DMS153 treated with DMSO at 0.1 percent for 48 hours (cell line): ENCODE data around the gene ARSA.
"Not testable (repeated sequence)": the region's sequence is repeated elsewhere in the genome, so short reads cannot be mapped to it uniquely, and the experiment has no call there.

Source experiments
- DNase-seq: peaks from one replicate; lab custom pipeline; 2025; ENCODE audit not compliant: unreplicated experiment; lab: John Stamatoyannopoulos, UW

ARSA gene

DNA sequence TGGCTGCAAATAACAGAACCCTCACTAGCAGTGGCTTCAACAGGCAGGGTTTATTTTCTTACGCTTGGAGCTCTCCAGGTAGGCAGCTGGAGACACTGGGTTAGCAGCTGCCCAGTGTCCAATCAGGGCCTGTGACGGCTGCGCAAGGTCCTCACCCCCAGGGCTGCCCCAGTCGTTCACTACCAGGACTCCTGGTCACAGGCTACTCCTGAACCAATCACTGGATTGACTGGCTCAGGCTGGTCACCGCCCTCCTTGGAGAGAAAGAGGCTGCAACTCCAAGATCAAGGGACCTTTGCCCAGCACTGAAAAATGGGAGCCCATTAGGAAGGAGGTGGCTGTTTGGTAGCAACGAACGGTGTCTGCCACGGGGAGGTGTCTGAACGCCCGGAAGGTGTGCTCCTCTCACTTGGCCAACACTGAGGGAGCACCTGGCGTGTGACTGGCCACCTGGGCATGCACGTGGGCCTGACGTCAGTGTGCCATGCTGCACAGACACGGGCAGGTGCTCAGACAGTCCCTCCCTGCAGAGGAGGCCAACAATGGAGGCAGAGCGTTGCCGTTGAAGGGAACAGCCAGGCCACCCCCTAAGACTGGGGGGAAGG is 5.1 kb downstream of the ARSA start:
- peak; percentile 76 for DNase-seq

DNA sequence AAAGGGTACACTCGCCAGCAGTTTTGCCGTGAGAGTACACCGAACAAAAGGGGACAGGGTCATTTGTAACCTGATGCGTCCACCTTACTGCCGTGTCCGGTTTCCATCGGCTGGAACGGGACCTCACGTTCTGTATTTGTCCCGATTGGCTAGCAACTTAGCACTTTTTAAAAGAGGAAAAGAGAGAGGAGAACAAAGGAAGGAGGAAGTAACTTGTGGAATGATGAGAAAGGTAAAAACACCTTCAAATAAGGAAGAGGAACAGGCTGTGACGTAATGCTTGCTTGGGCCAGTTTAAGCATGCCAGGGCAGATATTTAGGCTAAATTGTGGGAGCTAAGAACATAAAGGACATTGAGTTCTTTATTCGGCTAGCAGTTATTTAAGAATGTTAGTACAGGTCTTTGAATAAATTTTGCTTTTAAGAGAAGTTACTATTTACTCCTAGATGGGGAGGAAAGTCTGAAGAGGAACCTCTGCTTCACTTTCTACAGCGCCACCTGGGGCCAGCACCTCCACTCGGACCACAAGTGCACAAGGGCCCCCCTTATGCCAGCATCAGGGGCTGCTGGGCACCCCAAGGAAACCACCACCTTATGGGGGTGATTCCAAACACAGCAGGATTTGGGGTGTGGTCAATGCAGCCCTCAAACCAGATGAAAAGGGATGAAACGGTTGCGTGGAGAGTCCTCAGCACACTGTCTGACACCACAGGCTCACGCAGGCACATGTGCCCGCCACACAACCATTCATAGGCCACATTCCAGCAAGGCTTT is 5.8 kb downstream of the ARSA start:
- DNase-seq, result peak; percentile 27

DNA sequence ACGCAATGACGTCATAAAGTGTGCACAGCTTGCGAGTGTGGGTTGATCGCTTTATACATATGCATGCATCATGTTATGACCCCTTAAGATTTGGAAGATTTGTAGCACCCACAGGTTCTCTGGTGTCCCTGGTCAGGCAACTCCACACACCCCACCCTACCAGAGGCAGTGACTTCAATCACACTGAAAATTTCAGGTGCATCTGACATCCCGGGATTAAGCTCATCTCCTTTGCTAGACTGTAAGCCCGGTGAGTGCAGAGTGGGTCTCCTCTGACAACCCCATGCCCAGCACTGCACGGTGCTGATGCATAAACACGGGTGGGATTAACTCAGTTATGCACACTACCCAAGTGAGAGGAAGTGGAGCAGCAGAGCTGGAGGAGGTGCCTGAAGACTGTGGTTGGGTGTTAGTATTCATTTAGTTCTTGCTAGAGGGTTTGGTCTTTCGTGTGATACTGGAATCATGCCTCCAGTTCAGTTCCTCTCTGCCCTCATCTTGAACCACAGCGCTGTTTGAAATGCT is 6.5 kb downstream of the ARSA start:
- no peak for DNase-seq

DNA sequence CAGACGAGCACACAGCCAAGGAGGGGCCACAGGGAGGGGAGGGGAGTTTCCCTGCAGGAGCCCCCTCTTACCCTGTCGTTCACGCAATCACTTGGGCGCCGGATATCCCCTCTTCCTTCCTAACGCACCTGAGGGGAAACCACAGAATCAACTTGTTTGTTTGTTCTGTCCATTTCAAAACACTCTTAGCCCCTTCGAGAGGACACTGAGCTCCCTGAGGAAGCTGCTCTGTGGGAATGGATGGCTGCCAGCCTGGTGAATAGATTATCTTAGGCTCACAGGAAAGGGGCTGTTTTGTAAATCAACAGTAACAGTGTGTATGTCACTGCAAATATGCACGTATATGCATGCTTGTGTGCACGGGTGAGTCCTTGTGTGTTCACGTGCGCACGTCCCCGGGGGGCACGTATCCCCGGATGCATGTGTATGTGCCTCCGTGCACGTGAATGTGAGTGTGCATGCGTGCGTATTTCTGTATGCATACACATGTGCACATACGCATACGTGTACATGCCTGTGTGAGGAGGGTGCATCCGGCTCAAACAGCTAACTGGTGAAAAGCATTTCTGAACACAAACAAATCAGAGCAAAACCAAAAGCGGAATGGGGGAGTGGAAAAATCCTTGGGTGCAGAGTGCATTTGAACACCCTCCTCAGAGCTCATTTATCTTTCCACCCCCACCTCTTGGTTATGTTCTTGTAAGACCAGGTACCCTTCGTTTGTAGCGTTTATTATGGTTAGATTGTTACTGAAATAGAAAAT is 7.2 kb downstream of the ARSA start:
- peak; percentile 54 for DNase-seq

DNA sequence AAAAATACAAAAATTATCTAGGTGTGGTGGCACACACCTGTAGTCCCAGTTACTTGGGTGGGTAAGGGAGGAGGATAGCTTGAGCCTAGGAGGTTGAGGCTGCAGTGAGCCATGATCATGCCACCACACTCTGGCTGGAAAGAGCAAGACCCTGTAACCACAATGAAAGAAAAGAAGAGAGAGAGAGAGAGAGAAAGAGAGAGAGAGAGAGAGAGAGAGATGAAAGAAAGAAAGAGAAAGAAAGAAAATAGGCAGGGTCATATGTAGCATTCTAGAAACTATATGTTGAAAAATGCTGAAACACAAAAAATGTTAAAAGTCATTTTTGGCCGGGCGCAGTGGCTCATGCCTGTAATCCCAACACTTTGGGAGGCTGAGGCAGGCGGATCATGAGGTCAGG is 13.7 kb downstream of the ARSA start:
- DNase-seq, result not testable (repeated sequence)

DNA sequence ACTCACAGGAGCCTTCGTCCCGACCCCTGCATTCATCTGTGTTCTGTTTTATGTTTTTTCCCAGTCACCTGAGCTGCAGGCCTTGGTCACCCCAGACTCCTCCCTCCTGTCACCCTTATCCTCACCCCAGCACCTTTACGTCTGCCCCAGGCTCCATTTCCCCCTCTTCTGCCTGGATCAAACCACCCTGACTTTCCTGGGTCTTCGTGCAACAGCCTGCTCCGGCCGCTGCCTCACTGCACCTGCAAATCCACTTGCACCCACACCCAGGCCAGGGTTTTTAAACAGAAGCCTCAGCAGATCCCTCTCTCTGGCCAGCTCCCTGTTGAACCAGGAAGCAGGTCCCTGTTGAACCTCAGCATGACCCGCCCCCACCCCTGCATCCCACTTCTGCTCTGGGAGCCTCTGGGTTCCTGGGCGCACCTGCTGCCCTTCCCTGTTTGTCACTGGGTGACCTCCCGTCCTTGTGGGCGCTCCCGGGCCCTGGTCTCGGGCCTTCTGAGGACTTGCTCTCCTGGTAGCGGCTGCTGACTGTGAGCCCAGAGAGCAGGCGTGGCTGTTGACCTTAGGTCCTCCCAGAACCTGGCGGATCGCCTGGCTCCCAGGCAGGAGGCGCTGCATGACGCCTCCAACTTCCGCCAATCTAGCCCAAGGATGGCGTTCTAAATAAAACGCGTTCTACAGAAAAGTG is 14.5 kb downstream of the ARSA start:
- peak; percentile 73 for DNase-seq

DNA sequence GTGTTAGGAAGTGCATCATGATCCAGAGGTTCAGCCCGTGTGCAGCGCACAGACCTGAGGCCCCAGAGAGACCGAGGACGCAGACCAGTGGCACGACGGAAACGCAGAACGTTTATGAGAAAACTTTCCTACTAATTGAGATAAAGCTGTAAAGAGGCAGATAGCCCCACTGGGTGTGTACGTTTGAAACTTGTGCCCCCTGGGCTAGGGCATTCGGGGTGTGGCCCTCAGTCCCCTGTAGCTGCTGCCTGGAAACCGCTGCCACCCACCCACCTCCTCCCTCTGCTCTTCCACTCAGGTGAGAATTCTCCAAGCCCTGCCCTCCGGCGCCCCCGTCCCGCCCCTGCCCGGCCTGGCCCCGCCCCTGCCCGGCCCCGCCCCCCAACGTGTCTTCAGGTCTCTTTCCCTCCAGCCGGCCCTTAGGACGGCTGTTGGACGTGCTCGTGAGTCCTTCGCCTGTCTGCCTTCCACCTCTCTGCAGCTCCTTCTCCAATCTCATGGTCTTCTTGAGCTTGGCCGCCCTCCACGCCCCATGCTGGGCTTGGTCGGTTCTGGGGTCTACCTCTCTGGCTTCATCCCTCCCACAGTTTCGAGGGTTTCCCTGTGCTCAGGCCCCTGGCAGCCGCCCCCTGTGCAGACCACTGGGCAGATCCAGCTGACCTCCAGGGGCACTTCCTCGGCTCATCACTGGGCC is 15.3 kb downstream of the ARSA start:
- peak; percentile 28 for DNase-seq

DNA sequence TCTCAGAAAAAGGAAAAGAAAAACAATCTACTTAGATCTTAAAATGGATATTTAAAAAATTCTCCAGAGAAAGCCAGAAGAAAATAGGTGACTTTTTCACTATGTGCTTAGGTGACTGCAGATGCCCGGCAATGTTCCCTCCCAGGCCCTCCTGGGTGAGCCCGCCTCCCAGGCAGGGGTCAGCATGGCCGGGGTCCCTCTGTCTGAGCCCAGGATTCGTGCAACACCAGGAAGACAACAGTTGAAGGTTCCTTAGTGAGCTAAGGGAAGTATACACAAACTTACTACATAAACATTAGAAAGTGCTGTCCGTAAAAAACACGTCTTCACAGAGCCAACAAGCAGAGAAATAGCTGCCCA is 15.8 kb downstream of the ARSA start:
- DNase-seq, result no peak

DNA sequence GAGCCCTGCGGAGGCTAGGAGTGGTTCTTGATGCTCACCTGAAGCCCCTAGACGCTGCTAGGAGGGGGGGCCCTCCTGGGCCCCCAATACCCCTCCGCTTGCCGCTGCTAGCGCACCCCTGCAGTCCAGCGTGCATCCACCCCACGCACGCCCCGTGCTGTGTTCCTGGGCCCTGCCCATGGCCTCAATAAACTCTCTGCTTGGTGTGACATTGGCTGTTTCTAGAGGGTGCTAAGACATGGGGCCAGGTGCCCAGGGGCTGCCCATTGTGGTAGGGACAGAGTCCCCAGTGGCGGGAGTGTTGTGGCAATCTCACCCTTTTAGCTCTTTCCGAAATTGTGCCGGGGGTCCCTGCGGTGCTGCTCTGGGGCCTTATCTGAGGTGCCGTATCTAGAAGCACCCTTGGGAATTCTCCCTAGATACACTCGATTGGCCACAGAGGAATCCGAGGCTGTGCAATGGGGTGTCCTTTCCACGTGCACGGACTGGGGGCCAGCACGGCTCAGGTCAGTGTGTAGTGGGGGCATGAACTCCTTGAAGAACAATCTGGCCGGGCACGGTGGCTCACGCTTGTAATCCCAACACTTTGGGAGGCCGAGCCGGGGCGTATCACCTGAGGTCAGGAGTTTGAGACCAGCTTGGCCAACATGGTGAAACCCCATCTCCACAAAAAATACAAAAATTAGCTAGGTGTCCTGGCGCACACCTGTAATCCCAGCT is 16.5 kb downstream of the ARSA start:
- no peak for DNase-seq

DNA sequence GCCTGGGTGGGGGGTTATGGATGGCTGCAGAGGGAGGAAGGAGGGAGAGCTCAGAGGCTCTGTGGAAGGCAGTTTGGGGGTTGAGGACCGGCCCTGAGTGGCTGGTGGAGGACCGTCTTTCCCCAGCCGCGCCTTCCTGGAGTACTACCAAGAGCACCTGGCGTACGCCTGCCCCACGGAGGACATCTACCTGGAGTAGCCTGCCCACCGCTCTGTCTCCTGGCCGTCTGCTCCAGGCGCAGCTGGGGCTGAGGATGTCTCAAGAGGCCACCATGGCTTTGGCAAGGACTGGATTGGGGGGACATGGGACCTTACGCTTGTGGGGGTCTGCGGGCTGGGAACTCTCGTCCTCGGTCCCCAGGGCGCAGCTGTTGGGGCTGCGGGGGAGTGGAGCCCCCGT is 17.4 kb downstream of the ARSA start:
- no peak for DNase-seq

DNA sequence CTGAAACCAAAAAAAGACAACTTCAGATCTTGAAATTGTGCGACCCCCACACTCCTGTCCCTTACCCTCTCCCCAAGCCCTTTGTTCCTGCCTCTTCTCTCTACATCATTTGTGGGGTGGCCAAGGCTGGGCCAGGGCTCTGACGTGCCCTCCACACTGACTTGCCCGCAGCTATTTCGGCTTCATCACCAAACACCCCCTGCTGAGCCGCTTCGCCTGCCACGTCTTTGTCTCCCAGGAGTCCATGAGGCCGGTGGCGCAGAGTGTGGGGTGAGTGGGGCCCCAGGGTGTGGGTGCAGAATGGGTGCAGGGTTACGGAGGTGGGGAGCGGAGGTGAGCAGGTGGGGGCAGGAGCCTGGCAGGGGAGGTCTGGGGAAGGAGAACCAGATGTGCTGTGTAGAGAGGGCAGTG is 17.9 kb downstream of the ARSA start:
- DNase-seq, result no peak

DNA sequence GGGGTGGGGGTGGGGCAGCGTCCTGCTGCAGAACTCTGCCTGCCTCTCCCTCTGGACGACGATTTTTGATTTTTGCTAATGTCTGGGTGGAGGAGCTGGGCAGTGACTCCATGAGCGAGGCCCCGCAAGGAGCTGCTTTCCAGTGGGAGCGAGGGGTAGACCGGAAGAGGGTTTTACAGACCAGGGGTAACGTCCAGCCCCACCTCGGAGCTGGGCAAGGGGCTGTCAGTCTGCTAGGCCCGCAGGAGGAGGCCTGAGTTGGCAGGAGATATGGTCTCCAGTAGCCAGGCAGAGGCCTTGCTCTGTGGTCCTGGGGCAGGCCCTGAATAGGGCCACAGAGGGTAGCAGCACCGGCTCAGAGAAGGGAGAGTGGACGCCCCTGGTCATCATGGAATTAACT is 18.4 kb downstream of the ARSA start:
- DNase-seq, result no peak

DNA sequence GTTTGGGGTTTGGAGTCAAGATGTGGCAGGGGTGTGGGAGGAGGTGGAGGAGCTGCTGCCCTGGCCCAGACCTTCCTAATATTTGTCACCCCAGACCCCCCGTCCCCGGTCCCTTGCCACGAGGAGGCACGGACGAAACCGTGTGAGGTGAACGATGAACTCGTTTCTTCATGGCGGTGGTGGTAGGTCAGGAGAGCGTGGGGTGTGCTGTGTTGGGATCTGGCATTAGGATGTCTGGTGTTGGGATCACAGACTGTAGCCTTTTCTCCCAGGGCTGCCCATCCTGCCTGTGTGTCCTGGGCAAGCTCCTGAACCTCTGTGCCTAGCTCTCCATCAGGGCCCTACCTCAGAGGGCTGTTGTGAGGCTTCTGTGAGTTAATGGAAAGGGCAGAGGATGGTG is 19.0 kb downstream of the ARSA start:
- DNase-seq, result no peak

DNA sequence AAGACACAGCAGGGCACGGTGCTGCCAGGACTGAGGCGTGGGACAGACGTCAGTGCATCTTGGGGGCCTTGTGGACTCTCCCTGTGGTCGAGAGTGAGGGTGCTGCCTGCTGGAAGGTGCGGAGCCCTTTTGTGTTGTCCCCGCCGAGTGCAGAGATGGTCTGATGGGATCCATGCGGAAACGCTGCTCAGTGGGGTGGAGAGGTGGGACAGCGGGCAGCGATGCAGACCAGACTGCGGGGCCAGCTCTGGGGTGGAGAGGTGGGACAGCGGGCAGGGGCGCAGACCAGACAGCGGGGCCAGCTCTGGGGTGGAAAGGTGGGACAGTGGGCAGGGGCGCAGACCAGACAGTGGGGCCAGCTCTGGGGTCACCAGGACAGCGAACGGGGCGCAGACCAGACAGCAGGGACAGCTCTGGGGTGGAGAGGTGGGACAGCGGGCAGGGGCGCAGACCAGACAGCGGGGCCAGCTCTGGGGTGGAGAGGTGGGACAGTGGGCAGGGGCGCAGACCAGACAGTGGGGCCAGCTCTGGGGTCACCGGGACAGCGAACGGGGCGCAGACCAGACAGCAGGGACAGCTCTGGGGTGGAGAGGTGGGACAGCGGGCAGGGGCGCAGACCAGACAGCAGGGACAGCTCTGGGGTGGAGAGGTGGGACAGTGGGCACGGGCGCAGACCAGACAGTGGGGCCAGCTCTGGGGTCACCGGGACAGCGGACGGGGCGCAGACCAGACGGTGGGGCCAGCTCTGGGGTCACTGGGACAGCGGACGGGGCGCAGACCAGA is 19.7 kb downstream of the ARSA start:
- DNase-seq, result not testable (repeated sequence)

DNA sequence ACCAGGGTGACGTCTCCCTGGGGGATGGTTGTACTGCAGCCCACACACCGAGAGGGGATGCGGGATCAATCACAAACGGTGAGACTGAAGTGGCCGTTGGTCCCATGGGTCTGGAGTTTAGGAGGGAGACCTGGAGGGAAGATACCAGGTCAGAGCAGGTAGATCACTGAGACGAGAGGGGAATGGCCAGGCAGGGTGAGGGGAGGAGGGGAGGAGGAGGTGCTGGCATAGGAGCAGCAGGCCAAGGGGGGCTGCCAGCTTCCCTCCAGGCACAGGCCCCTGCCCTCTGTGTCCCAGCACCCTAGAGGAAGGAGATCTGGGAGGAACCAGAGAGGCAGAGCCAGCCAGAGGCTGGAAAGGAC is 20.3 kb downstream of the ARSA start:
- DNase-seq, result no peak

DNA sequence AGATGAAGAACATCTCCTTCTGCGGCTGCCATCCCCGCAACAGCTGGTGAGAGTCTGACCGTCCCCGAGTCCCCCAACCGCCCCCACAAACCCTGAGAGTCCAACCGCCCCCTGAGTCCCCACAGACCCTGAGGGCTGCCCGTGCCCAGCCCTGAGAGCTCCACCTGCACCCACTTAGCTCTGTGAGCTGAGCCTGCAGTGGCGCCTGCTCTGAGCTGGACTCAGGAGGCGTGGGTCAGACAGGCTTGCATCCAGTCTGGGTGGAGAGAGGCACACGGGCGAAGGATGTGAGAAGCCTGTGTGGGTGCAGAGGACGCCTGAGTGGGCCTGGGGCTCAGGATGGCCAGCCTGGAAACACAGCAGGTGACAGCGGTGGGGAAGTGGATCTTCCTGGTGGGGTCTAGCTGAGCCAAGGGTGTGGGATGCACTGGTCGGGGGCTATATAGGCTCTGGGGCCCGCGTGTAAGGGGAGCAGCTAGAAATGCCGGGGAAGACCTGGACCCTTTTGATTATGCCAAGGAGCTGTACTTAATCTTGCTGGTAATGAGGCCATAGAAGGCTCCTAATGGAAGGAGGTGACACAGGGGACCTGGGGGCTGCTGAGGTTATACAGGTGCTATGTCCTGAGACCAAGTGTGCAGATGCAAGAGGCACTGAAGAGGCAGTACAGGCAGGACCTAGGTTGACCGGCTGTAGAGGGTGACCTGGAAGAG is 20.9 kb downstream of the ARSA start:
- no peak for DNase-seq

DNA sequence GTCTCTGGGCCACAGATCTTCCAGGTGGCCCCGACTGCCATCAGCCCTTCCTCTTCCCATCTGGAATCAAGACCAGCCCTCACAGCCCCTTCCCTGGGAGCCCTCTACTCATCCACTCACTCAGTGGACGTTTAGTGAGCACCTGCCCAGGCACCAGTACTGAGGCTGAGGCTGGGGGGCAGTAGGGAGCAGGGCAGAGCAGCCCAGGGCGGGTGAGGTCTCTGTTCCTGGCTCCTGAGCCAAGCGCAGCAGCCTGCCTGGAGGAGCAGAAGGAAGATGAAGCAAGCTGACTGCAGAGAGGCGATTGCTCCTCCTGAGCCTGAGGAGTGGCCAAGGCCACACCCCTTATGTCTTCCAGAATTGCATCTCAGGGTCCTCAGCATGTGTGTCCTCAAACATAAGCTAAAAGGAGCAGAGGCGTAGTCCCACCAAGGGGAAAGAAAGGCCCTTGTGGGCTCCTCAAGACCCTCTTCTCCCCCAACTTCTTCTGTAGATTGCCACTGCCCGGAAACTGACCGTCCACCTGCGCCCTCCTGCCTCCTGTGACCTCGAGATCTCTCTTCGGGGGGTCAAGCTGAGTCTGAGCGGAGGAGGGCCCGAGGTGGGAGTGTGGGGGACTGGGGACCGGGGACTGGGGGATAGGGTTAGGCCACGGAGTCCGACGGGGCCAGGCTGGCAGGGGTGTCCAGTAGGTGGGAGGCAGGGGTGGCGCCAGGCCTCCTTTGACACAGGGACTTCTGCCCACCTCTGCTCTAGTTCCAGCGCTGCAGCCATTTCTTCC is 21.6 kb downstream of the ARSA start:
- DNase-seq, result no peak

DNA sequence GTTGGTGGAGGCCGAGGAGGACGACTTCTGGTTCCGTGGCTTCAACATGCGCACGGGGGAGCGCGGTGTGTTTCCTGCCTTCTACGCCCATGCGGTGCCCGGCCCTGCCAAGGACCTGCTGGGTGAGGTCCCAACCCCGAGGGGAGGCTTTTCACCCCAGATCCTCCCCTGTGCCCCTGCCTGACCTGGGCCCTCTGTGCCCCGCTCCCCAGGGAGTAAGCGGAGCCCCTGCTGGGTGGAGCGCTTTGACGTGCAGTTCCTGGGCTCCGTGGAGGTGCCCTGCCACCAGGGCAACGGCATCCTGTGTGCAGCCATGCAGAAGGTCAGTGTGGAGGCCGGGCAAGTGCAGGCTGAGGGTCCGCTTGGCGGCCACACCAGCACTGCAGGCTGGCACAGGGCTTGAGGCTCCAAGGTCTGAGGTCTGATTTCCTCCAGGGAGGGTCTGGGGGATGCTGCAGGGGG is 22.3 kb downstream of the ARSA start:
- DNase-seq, result no peak
